Measurements from ENCODE around the gene SNORC.
A peak's percentile ranks its signal among the peaks of the same experiment; 100 is the strongest.

Gene SNORC

GRCh38 chr2:232852676-232853075, 17.4 kb upstream of the SNORC start:
- no peak for TF ChIP-seq CTCF (IDR thresholded peaks at IDR 0.05; ENCODE audit: low read depth, low read length, missing control alignments)
- no peak for DNase-seq (ENCODE audit: low read depth)
- in situ Hi-C loops (cut with HindIII; ENCODE audit: low sequenced_read_pairs) = loop anchor here (25.0 kb wide), 1 partner anchor 385 kb away; no protein-coding TSS in a partner anchor
- H3K4me3 ChIP-seq (ENCODE audit: low read depth, low read length) = no peak overlapping the region

- no peak overlapping the region for H3K4me3 ChIP-seq (ENCODE audit: low read depth, low read length)
- in situ Hi-C loops (cut with HindIII; ENCODE audit: low sequenced_read_pairs) = loop anchor here (25.0 kb wide), 1 partner anchor 383 kb away; no protein-coding TSS in a partner anchor
- TF ChIP-seq CTCF (IDR thresholded peaks at IDR 0.05; ENCODE audit: low read depth, low read length, missing control alignments) = no peak
- DNase-seq (ENCODE audit: low read depth) = peak; percentile 42
These were observed 16.0 kb upstream of the SNORC start for GRCh38 chr2:232854082-232854481.

GRCh38 chr2:232857158-232857563, 12.9 kb upstream of the SNORC start:
- TF ChIP-seq CTCF (IDR thresholded peaks at IDR 0.05; ENCODE audit: low read depth, low read length, missing control alignments) = no peak
- in situ Hi-C loops (cut with HindIII; ENCODE audit: low sequenced_read_pairs) = loop anchor here (25.0 kb wide), 1 partner anchor 380 kb away; no protein-coding TSS in a partner anchor
- H3K4me3 ChIP-seq (ENCODE audit: low read depth, low read length) = no peak overlapping the region
- DNase-seq (ENCODE audit: low read depth) = no peak

GRCh38 chr2:232859385-232859916, 10.6 kb upstream of the SNORC start:
- no peak for DNase-seq (ENCODE audit: low read depth)
- in situ Hi-C loops (cut with HindIII; ENCODE audit: low sequenced_read_pairs) = loop anchor here (25.0 kb wide), 1 partner anchor 378 kb away; no protein-coding TSS in a partner anchor
- no peak for TF ChIP-seq CTCF (IDR thresholded peaks at IDR 0.05; ENCODE audit: low read depth, low read length, missing control alignments)

GRCh38 chr2:232860593-232861241, 9.3 kb upstream of the SNORC start:
- H3K4me3 ChIP-seq (ENCODE audit: low read depth, low read length) = no peak overlapping the region
- no peak for TF ChIP-seq CTCF (IDR thresholded peaks at IDR 0.05; ENCODE audit: low read depth, low read length, missing control alignments)
- no peak for DNase-seq (ENCODE audit: low read depth)

More at GRCh38 chr2:232859385-232859916, 10.6 kb upstream of the SNORC start:
- H3K4me3 ChIP-seq (ENCODE audit: low read depth, low read length) = no peak overlapping the region

GRCh38 chr2:232861353-232861752, 8.7 kb upstream of the SNORC start:
- TF ChIP-seq CTCF (IDR thresholded peaks at IDR 0.05; ENCODE audit: low read depth, low read length, missing control alignments) = no peak
- in situ Hi-C loops (cut with HindIII; ENCODE audit: low sequenced_read_pairs) = loop anchor here (25.0 kb wide), 1 partner anchor 376 kb away; no protein-coding TSS in a partner anchor
- no peak overlapping the region for H3K4me3 ChIP-seq (ENCODE audit: low read depth, low read length)
- DNase-seq (ENCODE audit: low read depth) = no peak

More at GRCh38 chr2:232860593-232861241, 9.3 kb upstream of the SNORC start:
- in situ Hi-C loops (cut with HindIII; ENCODE audit: low sequenced_read_pairs) = loop anchor here (25.0 kb wide), 1 partner anchor 377 kb away; no protein-coding TSS in a partner anchor

All from astrocyte of the cerebellum (primary cell).